ENCODE measurements around the gene FBXW9. TPM values are rescaled to one million over a fixed set of nuclear protein-coding genes. Genes with fewer than 3 reads are reported as not detected.

The FBXW9 gene
- total RNA-seq, 1 experiment from 2014 or later, result 14.0 TPM

- Histone ChIP-seq H3K4me1 (ENCODE audit: control insufficient read depth in 1 of 2, insufficient read depth in 2 of 2, low read length in 2 of 2) (no peaks in the 10 kb centered on the region; a peak in 1 of 4 replicates), H3K27me3 (ENCODE audit: insufficient read depth, low read length) (no peaks in the 10 kb centered on the region), H3K79me2 (ENCODE audit: insufficient read depth, low read length) (peaks cover 3% of the 10 kb centered on the region; the same call in 1 of the 2 replicates), H3K9me3 (ENCODE audit: control insufficient read depth in 1 of 2, insufficient read depth in 1 of 2, low read depth in 1 of 2, low read length in 2 of 2) (no peaks in the 10 kb centered on the region), H3K4me3 (replicated peaks in 1 of 2; ENCODE audit: low read depth in 1 of 2, low read length in 2 of 2) (no peak overlapping the region), H2AFZ (ENCODE audit: low read depth, low read length, poor library complexity, severe bottlenecking) (no peak overlapping the region), H3K4me2 (ENCODE audit: low read length) (no peak overlapping the region), H3K27ac (ENCODE audit: low read depth, low read length) (no peak overlapping the region), H4K20me1 (ENCODE audit: insufficient read depth) (no peaks in the 10 kb centered on the region), H3K36me3 (ENCODE audit: control insufficient read depth in 1 of 2, insufficient read depth in 2 of 2, low read length in 2 of 2) (peaks cover 3 to 22% of the 10 kb centered on the region in 2 experiments; a peak in 3 of 4 replicates), H3K9me2 (ENCODE audit: insufficient read depth) (no peaks in the 10 kb centered on the region), H3K9ac (ENCODE audit: low read length) (no peak overlapping the region)
- ChIA-PET POLR2A (no interaction called here), RAD21 (ENCODE audit: low non-redundant PET in 1 of 2, low total read pairs in 2 of 2, uncharacterized antibody in 2 of 2, unreplicated experiment in 2 of 2) (no interaction called here), CTCF (interaction anchor here (1.6 kb wide), 1 partner anchor 12 kb away, joined by 5 read pairs; no protein-coding TSS in a partner anchor)
- intact Hi-C loops (cut with micrococcal nuclease), result no loop called here
- no peak for ATAC-seq
- DNase-seq (ENCODE audit: low read depth, low spot score), result no peak
- TF ChIP-seq YY1 (IDR thresholded peaks at IDR 0.05; ENCODE audit: extremely low read depth, insufficient replicate concordance, low read depth, low read length) (no peak), CBX3 (IDR thresholded peaks at IDR 0.05; ENCODE audit: low read depth) (no peak), JUND (IDR thresholded peaks at IDR 0.05) (no peak), MAX (IDR thresholded peaks at IDR 0.05) (no peak)
- no TSS peak for BruUV-seq (replicated peaks)
Observed at GRCh38 chr19:12745166-12745897, 48.9 kb upstream of the FBXW9 start.

- ChIA-PET RAD21 (ENCODE audit: low non-redundant PET in 1 of 2, low total read pairs in 2 of 2, uncharacterized antibody in 2 of 2, unreplicated experiment in 2 of 2) (no interaction called here), CTCF (interaction anchor here (2.6 to 2.7 kb wide), 2 partner anchors 20 to 23 kb away, joined by 12 to 16 read pairs; no protein-coding TSS in a partner anchor), POLR2A (interaction anchor here (0.8 to 3.1 kb wide), 2 partner anchors 16 to 61 kb away, joined by 3 to 15 read pairs; no protein-coding TSS in a partner anchor)
- BruUV-seq (replicated peaks), result no TSS peak
- Histone ChIP-seq H3K4me3 (replicated peaks in 1 of 2; ENCODE audit: low read depth in 1 of 2, low read length in 2 of 2) (peak overlapping the region; percentile 88 to 89), H4K20me1 (ENCODE audit: insufficient read depth) (peaks cover 6% of the 10 kb centered on the region; the same call in 1 of the 2 replicates), H3K36me3 (ENCODE audit: control insufficient read depth in 1 of 2, insufficient read depth in 2 of 2, low read length in 2 of 2) (peaks cover 7 to 14% of the 10 kb centered on the region in 2 experiments), H2AFZ (ENCODE audit: low read depth, low read length, poor library complexity, severe bottlenecking) (no peak overlapping the region), H3K4me2 (ENCODE audit: low read length) (peak overlapping the region; percentile 82), H3K9me3 (ENCODE audit: control insufficient read depth in 1 of 2, insufficient read depth in 1 of 2, low read depth in 1 of 2, low read length in 2 of 2) (no peaks in the 10 kb centered on the region), H3K9me2 (ENCODE audit: insufficient read depth) (no peaks in the 10 kb centered on the region), H3K4me1 (ENCODE audit: control insufficient read depth in 1 of 2, insufficient read depth in 2 of 2, low read length in 2 of 2) (peaks cover 21 to 36% of the 10 kb centered on the region in 2 experiments), H3K79me2 (ENCODE audit: insufficient read depth, low read length) (peaks cover 42% of the 10 kb centered on the region), H3K27ac (ENCODE audit: low read depth, low read length) (peak overlapping the region; percentile 78), H3K9ac (ENCODE audit: low read length) (peak overlapping the region; percentile 91), H3K27me3 (ENCODE audit: insufficient read depth, low read length) (no peaks in the 10 kb centered on the region)
- no peak for ATAC-seq
- intact Hi-C loops (cut with micrococcal nuclease), result no loop called here
- DNase-seq (ENCODE audit: low read depth, low spot score), result no peak
- TF ChIP-seq EGR1 (IDR thresholded peaks at IDR 0.05; ENCODE audit: low read depth) (no peak), CEBPB (IDR thresholded peaks at IDR 0.05; ENCODE audit: low read depth) (no peak), ZFX (IDR thresholded peaks at IDR 0.05) (no peak), ATF3 (IDR thresholded peaks at IDR 0.05) (no peak), ZNF274 (IDR thresholded peaks at IDR 0.05; ENCODE audit: low read depth, low read length) (no peak), SP1 (IDR thresholded peaks at IDR 0.05; ENCODE audit: low read depth) (no peak), FOSL1 (IDR thresholded peaks at IDR 0.05; ENCODE audit: low read depth) (no peak), MAX (IDR thresholded peaks at IDR 0.05) (no peak), TCF7L2 (IDR thresholded peaks at IDR 0.05; ENCODE audit: borderline replicate concordance, extremely low read depth, insufficient read depth, insufficient read length) (no peak), EZH2 (IDR thresholded peaks at IDR 0.05) (no peak), JUND (IDR thresholded peaks at IDR 0.05) (no peak), CTCF (IDR thresholded peaks at IDR 0.05 in 2 of 3, conservative IDR thresholded peaks at IDR 0.05 in 1 of 3; ENCODE audit: borderline replicate concordance in 1 of 3, insufficient read depth in 1 of 3, low read depth in 2 of 3, low read length in 2 of 3) (no peak), POLR2A (IDR thresholded peaks at IDR 0.05; ENCODE audit: borderline replicate concordance, extremely low read depth, insufficient read depth, insufficient read length) (no peak)
Observed at GRCh38 chr19:12737835-12738351, 41.5 kb upstream of the FBXW9 start.
